Thymus (tissue), 11 donors: ENCODE measurements around the gene UQCR11. TPM values are rescaled to one million over a fixed set of nuclear protein-coding genes. Genes with fewer than 3 reads are reported as not detected.

ENCODE experiments used
- DNase-seq, 9 donors: peaks; one replicate each; pipeline ENCODE4 v3.0.0-alpha.2; 2013; ENCODE audit warnings: low spot score in 9 of 9, low read depth in 6 of 9, missing footprints in 1 of 9
- H3K27ac ChIP-seq, 2 donors: one replicate each; pipeline ENCODE4 v1.5.1; 2013; ENCODE audit warnings: control low read depth in 1 of 2, low read depth in 1 of 2, low read length in 1 of 2, mild to moderate bottlenecking in 1 of 2, moderate library complexity in 1 of 2
- H3K27me3 ChIP-seq, 2 donors: one replicate each; pipeline ENCODE4 v1.5.1; 2013; ENCODE audit warnings: low read length in 1 of 2; ENCODE audit not compliant: control insufficient read depth in 2 of 2, insufficient read depth in 1 of 2
- H3K36me3 ChIP-seq, 2 donors: one replicate each; pipeline ENCODE4 v1.5.1; 2013; ENCODE audit warnings: low read length in 1 of 2, mild to moderate bottlenecking in 1 of 2, moderate library complexity in 1 of 2; ENCODE audit not compliant: control insufficient read depth in 2 of 2, insufficient read depth in 2 of 2
- H3K4me1 ChIP-seq, 2 donors: one replicate each; pipeline ENCODE4 v1.5.1; 2013; ENCODE audit warnings: low read length in 2 of 2; ENCODE audit not compliant: control insufficient read depth in 2 of 2, insufficient read depth in 2 of 2
- H3K4me3 ChIP-seq, 2 donors: one replicate each; pipeline ENCODE4 v1.5.1; 2013; ENCODE audit warnings: low read length in 2 of 2, control low read depth in 1 of 2, mild to moderate bottlenecking in 1 of 2
- H3K9me3 ChIP-seq, 2 donors: one replicate each; pipeline ENCODE4 v1.5.1; 2013; ENCODE audit warnings: low read length in 1 of 2, mild to moderate bottlenecking in 1 of 2; ENCODE audit not compliant: control insufficient read depth in 2 of 2, insufficient read depth in 1 of 2
- WGBS: extraction: QIAGEN DNeasy Blood & Tissue Kit; methylation state at CpG from one replicate; pipeline ENCODE4 v1.1.7; 2013; 5-methylcytosine and 5-hydroxymethylcytosine counted together
- polyA plus RNA-seq: library from polyadenylated mRNA; stranded (reverse); fragments of 200-250 nt; gene quantifications from one replicate; pipeline ENCODE4 v1.2.3, GENCODE V29; 2013
- total RNA-seq: library from RNA; stranded (reverse); fragments of 120-200 nt; gene quantifications from one replicate; pipeline ENCODE4 v1.2.4, GENCODE V29; 2013
- donor health status: healthy.

The UQCR11 gene
- total and polyA plus RNA-seq, 2 donors, result 108 to 167 TPM

DNA sequence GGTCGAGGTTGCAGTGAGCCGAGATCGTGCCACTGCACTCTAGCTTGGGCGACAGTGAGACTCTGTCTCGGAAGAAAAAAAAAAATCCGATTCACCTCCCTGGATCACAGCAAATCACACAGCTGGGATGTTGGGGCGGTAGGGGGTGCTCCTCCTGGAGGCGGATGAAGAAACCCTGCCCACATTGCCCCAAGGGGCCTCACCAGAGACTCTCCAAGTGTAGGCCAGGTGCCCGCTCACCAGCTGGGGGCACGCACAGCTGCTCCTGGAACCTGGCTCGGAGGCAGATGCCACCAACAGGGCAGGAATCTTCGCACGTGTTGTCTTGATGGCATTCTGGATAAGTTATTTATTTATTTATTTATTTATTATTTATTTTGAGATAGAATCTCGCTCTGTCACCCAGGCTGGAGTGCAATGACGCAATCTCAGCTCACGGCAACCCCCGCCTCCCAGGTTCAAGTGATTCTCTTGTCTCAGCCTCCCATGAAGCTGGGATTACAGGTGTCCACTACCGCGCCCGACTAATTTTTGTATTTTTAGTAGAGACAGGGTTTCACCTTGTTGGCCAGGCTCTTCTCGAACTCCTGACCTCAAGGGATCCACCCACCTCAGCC lies 3.1 kb downstream of the UQCR11 start:
- Histone ChIP-seq H3K4me3 (no peak overlapping the region), H3K27me3 (no peaks in the 10 kb centered on the region), H3K4me1 (peaks cover 5 to 23% of the 10 kb centered on the region in 2 donors), H3K27ac (no peak overlapping the region), H3K9me3 (peaks cover 0 to 5% of the 10 kb centered on the region in 2 donors), H3K36me3 (peaks cover 30 to 31% of the 10 kb centered on the region in 2 donors)
- 97% methylated on average over 21 of the region's 21 CpGs for WGBS
- DNase-seq, result no peak

DNA sequence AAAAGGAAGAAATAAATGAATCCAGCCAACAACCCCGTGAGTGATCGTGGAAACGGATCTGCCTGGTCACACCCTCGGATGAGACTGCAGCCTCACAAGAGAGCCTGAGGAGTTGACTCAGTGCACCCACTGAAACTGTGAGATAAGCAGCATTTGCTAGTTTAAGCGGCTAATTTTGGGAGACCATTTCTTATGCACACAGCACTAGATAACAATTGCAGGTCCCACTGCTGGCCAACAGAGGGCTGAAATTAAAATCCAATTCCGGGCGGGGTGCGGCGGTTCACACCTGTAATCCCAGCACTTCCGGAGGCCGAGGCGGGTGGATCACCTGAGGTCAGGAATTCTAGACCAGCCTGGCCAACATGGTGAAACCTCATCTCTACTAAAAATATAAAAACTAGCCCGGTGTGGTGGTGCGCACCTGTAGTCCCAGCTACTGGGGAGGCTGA lies 3.6 kb downstream of the UQCR11 start:
- Histone ChIP-seq H3K27ac (no peak overlapping the region), H3K36me3 (peaks cover 32 to 35% of the 10 kb centered on the region in 2 donors), H3K9me3 (peaks cover 0 to 5% of the 10 kb centered on the region in 2 donors), H3K4me1 (peaks cover 5 to 23% of the 10 kb centered on the region in 2 donors), H3K27me3 (no peaks in the 10 kb centered on the region), H3K4me3 (no peak overlapping the region)
- DNase-seq, result no peak
- 98% methylated on average over 14 of the region's 14 CpGs for WGBS

DNA sequence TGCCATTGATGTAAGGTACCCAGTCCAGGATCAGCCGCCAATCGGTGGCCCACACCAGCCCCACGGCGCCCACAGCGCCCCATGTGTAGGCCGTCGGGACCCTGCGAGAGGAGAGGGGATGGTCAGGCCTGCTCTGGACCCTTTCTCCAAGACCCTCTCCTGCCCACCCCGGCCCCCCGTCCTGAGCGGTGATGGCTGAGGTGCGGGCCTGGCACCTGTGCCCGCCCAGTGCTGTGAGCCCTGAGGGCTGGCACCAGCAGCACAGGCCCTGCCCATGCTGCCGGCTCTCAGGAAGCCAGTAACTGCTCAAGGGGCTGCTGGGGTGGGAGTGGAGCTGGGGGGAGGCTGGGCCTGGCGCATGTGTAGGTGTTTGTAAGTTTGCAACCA lies 5.8 kb downstream of the UQCR11 start:
- no peak overlapping the region for H3K27ac ChIP-seq
- H3K9me3 ChIP-seq, result no peaks in the 10 kb centered on the region
- H3K4me1 ChIP-seq, result peaks cover 0 to 6% of the 10 kb centered on the region in 2 donors
- no peak for DNase-seq
- H3K27me3 ChIP-seq, result no peaks in the 10 kb centered on the region
- no peak overlapping the region for H3K4me3 ChIP-seq
- 98% methylated on average over 15 of the region's 15 CpGs for WGBS
- peaks cover 36 to 44% of the 10 kb centered on the region in 2 donors for H3K36me3 ChIP-seq

DNA sequence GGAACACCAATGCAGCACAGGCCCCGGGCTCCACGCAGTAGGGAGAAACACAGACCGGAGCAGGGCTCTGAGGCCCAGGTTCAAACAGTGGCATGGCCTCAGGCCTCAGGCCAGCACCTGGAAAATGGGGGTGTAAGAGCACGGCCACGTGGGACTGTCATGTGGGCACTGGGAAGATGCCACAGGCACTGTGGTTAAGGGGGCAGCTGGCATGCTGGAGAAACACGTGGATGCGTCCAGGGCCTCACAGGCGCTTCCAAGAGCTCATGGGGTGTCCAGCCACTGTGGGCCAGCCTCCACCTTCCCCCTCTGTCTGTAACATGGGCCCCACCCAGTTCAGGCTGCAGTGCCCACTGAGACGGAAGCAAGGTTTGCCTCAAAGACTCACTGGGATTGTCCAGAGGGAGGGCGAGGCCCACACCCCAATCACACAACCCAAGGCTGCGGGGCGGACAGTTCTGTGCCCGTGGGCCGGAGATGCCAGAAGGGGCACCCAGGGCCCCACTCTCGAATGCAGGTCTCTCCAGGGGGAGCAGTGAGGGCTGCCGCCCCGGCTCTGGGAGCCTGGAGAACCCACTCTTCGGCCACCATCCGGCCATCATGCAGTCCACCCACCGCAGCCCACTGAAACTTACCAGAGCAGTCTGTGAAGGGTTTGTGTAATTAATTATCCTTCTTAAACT lies 6.3 kb downstream of the UQCR11 start:
- 98% methylated on average over 20 of the region's 20 CpGs for WGBS
- Histone ChIP-seq H3K27me3 (no peaks in the 10 kb centered on the region), H3K36me3 (peaks cover 36 to 44% of the 10 kb centered on the region in 2 donors), H3K27ac (no peak overlapping the region), H3K4me1 (peaks cover 0 to under 1% of the 10 kb centered on the region in 2 donors), H3K4me3 (no peak overlapping the region), H3K9me3 (no peaks in the 10 kb centered on the region)
- DNase-seq, result no peak

DNA sequence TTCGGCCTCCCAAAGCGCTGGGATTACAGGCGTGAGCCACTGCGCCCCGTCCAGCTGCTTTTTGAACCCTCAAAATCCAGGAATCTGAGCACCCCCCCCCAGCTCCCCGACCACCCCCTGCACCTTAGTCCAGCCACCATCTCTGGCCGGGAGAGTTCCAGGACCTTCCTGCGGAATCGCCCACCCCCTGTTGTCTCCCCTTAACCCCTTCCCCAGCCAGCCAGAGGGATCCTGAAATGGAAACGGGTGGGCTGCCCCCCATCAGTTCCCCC lies 11.8 kb downstream of the UQCR11 start:
- peaks cover 18 to 31% of the 10 kb centered on the region in 2 donors for H3K36me3 ChIP-seq
- DNase-seq, result no peak
- 76% methylated on average over 10 of the region's 10 CpGs for WGBS
- H3K4me3 ChIP-seq, result peak overlapping the region; percentile 69 to 91
- H3K4me1 ChIP-seq, result peaks cover 14 to 25% of the 10 kb centered on the region in 2 donors
- H3K27me3 ChIP-seq, result no peaks in the 10 kb centered on the region
- H3K27ac ChIP-seq, result no peak overlapping the region
- no peaks in the 10 kb centered on the region for H3K9me3 ChIP-seq

DNA sequence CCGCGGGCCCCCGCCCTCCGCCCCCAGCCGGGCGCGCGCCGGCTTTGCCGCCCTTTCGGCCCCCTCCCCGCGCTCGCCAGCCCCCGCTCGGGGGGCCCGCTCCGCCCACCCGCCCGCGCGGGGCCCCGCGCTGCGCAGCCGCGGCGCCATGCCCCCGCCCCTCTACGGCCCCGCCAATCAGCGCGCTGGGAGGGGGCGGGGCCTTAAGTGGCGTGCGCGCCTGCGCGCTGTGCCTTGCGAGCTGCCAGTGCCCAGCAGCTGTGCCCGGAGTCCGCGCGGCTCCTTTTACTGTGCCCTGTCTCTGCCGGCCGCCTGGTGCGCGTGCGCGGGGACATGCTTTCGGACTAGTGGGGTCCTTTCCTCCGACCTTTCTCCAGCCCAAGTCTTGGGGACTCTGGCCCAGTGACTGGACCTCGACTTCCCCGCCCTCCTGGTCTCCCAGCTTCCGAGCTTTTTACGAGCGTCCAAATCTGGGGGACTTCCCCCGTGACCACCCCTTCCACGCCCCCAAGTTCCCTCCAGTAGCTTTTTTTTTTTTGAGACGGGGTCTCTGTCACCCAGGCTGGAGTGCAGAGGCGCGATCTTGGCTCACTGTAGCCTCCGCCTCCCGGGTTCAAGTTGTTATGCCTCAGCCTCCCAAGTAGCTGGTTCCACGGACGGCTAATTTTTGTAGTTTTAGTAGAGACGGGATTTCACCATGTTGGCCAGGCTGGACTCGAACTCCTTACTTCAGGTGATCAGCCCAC lies 12.3 kb downstream of the UQCR11 start, which contains the start of gene MBD3:
Gene MBD3, minus strand, starts transcription at position 111 of the 746 bp plus-strand sequence. CDS start 234 bp downstream, outside the sequence.
- peak; percentile 62 to 94 (median 87) for DNase-seq
- peaks cover 13 to 29% of the 10 kb centered on the region in 2 donors for H3K36me3 ChIP-seq
- WGBS, result 2% methylated on average over 68 of the region's 68 CpGs
- H3K27me3 ChIP-seq, result no peaks in the 10 kb centered on the region
- peak within 1 kb of the TSS; percentile 92 to 98 for H3K27ac ChIP-seq
- H3K4me3 ChIP-seq, result peak within 1 kb of the TSS; percentile 91 to 93
- peaks cover 14 to 25% of the 10 kb centered on the region in 2 donors for H3K4me1 ChIP-seq
- no peaks in the 10 kb centered on the region for H3K9me3 ChIP-seq

DNA sequence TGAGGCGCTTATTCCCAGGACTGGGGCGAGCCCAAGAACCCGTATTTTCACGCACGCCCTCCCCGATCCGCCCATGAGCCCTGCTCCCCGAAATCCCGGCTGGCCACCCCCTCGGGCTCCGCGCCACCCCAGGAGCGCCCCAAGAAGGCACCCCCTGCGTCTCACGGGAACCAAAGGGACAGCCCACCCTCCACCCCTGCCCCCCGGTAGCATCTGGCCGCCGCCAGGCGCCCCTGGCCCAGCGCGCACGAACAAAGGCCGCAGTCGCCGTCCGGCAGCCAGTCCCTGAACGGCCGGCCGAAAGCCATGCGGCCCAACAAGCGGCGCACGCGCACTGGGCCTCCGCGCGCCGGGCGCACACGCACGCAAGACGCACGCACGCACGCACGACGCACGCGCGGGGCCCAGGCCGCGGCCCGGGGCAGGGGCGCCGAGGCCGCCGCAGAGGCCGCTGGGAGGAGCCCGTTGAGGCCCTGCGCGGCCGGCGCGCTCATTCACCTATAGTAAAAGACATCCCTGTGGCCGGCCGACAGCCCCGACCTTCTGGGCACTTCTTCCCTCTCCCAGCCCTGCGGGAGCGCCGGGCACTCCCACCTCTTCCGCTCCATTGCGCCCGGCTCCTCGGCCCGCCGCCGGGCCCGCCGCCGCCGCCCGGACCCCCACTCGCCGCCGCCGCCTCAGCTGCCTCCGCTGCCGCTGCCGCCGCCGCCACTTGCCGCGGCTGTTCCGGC lies 13.1 kb downstream of the UQCR11 start:
- DNase-seq, result peak; percentile 50 to 92 (median 78)
- WGBS, result under 1% methylated on average over 94 of the region's 94 CpGs

DNA sequence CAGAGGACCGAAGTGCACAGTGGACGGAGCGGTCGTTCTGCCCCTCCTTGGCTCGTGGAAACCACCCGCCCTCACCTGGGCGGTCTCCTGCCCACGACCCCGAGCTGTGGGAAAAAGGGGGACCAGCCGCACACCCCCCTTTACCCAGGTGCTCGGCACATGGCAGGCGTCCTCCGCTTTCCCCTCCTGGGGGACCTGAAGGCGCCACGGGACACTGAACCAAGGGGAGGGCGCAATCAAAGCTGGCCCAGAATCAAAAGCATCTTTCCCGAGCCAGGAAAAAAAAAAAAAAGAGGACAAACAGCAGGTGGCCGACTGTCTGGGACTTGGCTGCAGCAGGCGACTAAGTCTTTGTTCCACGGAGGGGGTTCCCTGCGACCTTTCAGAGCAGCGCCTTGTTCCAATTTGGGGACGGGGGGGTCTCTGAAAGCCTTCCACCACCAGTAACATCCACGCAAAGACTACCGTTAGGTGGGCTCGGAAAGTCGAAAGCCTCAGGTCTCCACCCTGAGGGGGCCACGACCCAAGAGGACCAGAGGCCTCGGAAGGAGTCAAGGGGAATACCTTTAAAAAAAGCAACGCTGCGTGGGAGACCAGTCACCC lies 13.7 kb downstream of the UQCR11 start:
- peak in 1 of 9 donors; percentile 29 for DNase-seq
- under 1% methylated on average over 31 of the region's 31 CpGs for WGBS
- Histone ChIP-seq H3K27me3 (no peaks in the 10 kb centered on the region), H3K9me3 (no peaks in the 10 kb centered on the region), H3K27ac (peak overlapping the region; percentile 90 to 98), H3K36me3 (peaks cover 4 to 25% of the 10 kb centered on the region in 2 donors), H3K4me3 (peak overlapping the region; percentile 91 to 93), H3K4me1 (peaks cover 14 to 27% of the 10 kb centered on the region in 2 donors)

More for the DNA sequence above, 13.1 kb downstream of the UQCR11 start:
- no peaks in the 10 kb centered on the region for H3K9me3 ChIP-seq
- no peaks in the 10 kb centered on the region for H3K27me3 ChIP-seq
- peak overlapping the region; percentile 91 to 93 for H3K4me3 ChIP-seq
- peaks cover 14 to 27% of the 10 kb centered on the region in 2 donors for H3K4me1 ChIP-seq
- H3K27ac ChIP-seq, result peak overlapping the region; percentile 92 to 98
- peaks cover 5 to 29% of the 10 kb centered on the region in 2 donors for H3K36me3 ChIP-seq
